ENCODE results near the gene TSSC4.

GRCh38 chr11:2422461-2423156 lies 22.1 kb downstream of the TSSC4 start:
- TF ChIP-seq CTCF (IDR thresholded peaks at IDR 0.05) (no peak), POLR2A (IDR thresholded peaks at IDR 0.05) (no peak), POLR2AphosphoS5 (IDR thresholded peaks at IDR 0.05; ENCODE audit: insufficient read depth in 1 of 2, low read depth in 1 of 2) (no peak)
